NOMO-1 treated with DMSO at 0.1 percent for 48 hours (cell line): ENCODE measurements around the gene PIAS3.
A peak's percentile ranks its signal among the peaks of the same experiment; 100 is the strongest.

Source experiments
- DNase-seq: peaks from one replicate; lab custom pipeline; 2025; ENCODE audit not compliant: unreplicated experiment; lab: John Stamatoyannopoulos, UW

The PIAS3 gene

DNA sequence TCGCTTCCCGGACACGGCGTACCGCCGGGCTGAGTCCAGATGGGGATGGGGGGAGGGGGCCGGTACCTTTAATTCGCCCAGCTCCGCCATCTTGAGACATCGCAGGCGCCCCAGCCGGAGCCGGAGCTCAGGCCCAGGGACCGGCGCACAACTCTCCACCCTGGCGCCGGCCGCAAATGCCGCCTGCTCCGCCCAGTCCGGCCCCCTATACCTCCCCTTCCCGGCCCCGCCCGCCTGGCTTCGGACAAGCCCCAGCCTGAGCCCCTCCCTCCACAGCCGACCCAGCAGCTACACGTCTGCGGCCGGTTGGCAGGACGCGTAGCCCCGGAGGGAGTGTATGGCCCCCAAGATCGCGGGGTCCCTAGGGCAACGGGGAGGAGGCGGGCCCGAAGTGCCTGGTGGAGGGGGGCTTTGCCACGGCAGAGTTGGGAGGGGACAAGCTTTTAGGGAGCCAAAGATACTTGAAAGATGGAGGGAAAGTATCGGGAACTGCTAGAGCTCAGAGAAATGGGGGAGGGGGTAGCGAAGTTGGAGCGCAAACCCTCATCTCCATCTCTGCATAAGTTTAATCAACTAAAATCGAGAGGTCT is at the start of gene PIAS3:
TSS of gene PIAS3 (minus strand) at position 181 of the 590 bp plus-strand sequence. CDS start at position 90, 91 bp downstream.
- DNase-seq = peak; percentile 89

DNA sequence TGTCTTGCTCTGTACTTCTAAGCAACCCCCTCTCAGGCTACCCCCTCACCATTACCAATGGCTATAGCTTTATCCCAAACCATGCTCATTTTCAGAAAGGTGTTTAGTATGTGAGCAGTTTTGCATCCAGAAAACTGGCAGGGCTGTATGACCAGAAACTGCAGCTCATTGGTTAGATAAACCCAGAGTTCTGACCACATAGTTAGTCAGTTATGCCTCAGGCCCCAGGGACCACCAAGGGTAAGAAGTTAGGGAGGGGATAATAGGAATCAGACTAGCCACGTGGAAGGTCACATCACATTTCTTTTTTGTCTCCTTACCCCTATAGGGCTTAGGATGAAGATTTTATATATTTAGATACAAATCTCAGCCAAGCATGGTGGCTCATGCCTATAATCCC is 49.8 kb upstream of the PIAS3 start:
- no peak for DNase-seq

DNA sequence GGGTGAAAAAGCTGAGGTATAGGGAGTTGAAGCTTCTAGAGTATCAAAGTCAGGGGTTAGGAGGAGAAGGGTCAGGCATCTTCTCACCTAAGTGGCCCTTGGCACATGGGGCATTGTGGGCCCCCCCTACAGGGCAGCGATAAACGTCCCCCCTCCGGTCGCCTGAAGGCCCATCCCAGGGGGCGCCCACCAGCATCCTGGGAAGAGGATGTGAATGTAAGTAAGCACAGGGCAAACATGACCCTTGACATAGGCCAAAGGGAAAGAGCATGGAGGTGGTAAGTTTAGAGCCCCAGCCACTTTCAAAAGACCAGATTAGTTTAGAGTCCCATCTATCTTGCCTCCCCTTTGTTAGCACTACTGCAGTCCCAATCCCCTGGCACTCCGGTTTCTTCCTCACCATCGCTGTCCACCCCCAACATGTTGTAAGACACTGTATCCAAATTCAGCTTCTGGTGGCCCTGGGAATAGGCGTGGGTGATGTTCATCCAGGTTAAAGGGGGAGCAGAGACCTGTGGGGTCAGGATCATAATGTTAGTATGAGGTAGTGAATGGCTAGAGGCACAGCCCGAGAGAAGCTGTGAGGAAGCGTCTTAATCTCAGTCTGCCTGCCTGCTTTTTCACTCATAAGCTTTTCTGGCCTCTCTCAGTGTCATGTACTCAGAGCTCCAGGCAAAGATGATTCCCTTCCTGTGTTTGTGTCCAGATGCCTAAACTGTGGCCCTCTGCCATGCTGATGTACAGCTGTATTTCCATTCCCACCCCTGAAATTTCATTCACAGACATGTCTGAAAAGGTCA is 48.3 kb upstream of the PIAS3 start:
- DNase-seq = no peak

DNA sequence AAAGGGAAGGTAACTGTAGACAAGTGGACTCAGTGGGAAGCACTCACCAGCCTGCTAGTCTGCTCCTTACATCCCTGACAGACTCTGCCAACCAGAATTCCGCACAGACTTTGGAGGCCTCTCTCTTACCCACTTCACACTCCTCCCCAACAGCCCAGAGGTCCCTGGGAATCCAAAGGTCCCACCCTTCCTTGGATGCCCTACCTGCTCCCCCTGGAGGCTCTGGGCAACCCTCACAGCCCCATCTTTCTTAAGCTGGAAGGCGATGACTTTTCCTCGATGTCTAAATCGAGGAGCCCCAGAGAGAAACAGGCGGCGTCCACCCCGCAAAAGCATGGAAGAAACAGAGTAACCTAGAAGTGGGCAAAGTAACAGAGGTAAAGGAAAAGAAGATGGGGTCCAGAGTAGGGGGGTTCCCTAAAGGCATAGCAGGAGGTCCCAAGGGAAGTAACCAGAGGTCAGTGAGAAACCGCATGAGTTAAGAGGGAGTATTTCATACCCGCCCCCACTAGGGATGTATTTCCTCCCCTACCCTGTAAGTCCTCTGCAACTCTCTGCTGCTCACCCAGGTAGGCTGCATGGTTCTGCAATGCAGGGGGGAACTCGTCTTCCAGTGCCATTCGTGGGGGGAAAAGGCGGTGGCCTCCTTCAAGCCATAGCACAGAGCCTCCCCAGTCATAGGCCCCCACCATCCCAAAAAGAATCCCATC is 42.6 kb upstream of the PIAS3 start:
- DNase-seq = no peak

DNA sequence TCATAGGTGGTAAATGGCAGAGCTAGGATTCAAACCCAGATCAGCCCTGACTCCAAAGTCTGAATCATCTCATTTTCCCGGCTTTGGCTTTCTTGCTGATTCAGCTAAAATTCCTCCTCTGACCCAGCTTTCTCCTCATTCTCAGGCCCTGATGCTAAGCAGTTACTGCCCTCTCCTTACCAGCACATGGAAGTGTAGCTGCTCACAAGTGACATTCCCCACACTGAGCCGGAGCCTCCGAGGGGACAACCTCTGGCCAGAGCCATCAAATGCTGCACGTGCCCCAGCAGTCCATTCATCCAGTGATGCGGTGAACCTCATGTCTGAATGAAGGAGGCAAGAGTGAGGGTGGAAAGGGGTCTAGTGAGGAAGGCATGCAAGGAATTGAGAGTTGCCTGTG is 39.9 kb upstream of the PIAS3 start:
- DNase-seq = no peak

DNA sequence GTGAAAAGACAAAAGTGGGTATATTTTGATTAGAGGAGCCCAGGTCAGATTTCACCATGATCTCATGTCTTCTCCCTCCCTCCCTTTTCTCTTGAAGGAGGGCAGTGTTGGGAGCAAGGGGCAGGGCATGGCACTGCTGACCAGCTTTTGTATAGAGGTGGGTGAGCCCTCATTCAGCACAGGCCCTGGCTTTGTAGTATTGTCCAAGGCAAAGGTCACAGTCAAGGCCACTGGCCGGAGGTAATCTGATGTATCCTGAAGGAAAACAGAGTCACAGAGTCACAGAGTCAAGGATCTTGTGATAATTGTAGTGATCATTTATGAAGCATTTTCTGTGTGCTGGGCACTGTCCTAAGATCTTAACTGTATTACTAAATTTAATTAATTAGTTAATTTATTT is 39.1 kb upstream of the PIAS3 start:
- DNase-seq = no peak

DNA sequence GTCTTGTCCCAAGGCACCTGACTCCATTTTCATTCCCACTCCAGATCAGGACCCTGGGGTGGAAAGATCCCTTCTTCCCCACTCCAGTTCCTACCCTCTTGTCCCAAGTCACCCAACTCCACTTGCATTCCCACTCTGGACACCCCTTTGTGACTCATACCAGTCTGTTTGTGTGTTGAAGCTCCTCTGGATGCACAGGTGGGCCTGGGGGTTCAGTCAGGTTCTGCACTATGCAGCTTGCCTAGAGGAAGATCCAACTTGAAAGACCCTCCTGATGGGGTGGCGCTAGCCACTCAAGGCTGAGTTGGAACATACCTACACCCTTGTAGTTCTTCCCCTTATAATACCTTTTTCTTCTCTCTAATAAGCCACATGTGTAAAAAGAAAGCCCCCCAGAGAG is 36.6 kb upstream of the PIAS3 start:
- no peak for DNase-seq

DNA sequence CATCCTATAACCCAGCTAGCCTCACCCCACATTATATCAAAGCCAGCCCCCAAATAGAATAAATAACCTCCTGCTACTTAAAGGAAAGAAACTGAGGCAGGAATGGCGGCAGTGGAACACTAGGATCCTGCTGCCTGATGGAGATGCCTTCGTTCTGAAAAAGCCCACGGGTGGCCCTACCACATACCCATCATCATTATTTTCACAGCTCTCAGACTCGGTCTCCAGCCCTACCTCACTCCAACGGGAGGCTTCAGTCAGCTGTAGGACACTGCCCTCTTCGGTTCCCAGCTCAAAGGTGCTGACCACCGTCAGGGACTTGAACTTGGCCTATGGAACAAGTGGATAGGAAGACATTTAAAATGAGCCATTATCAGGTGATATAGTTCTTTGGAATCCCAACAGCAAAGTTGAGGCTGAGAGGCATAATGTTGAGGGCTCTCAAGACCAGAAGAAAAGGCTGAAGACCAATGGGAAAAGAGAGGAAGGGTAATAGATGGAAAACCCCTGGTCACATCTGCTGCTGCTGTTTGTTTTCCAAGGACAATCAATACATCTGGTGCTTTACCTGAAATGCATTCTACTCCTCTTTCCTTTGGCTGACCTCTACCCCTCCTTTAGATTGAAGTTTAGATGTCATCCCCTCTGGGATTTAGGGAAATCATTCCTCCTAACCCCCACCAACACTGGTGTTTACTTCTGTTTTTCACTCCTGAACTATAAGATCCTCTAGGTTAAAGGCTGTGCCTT is 34.6 kb upstream of the PIAS3 start:
- DNase-seq = no peak

DNA sequence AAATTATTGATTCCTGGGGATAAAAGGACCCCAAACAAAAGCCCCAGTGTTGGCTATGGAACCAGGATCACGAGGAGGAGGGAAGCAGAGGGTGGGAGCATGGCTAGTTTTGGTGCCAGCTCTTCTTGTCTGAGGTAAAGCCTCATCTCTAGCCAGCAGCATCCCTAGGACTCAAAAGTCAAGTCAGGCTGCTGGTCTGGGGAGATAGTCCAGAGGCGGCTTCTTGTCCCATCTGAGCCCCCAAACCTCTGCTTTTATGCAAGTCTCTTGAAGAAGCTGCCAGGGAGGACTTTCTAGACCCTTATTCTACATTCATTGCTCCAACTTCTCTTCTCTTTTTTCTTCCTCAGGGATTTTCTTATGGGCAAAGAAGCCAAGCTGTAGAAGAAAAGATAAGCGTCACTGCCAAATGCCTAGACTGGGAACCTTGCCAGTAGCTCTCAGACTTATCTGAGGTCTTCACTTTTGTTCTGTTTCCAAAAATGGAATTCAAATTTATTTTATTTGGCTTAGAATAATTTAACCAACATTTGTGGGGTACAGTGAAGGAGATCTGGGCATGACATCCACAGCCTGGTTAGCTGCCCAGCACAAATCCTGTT is 33.7 kb upstream of the PIAS3 start:
- DNase-seq = no peak

DNA sequence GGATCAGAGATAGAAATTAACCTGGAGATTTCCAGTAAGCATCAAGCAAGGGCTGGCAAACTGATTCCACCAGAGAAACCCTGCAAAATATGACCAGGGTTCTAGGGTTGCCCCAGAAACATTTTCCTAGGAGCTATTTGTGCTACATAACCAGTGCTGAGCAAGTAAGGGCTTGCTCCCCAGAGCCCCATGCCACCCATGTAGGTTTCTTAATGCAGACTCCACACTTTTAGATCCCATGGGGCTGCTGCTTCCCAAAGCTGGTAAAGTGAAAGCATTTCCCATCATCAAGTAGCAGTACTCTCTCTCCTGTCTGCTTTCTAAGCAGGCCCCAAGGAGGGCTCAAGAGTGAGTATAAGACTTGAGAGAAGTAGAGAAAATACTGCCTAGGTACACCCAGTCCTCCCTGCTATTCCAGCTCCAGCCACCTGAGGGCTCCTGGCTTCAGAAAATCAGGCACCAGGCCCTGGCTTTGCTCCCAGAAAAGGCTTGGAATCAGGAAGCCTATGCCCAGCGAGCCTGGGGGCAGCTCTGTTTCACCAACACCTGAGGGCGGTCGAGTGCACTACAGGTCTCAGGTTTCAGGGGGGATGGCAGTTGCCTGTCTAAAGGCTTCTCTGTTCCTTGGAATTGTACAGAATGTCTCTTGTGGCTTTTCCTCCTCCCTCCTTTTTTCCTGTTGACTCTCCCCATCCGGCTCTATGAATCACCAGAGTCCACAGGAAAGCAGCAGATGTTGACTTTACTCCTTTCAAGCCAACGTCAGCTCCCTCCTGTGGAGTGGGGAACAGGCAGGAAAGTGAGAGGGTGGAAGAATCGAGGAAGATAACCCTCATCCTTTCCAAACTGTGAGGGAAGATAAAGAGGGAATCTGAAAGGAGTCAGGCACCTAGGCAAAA is 33.0 kb upstream of the PIAS3 start:
- peak; percentile 30 for DNase-seq

DNA sequence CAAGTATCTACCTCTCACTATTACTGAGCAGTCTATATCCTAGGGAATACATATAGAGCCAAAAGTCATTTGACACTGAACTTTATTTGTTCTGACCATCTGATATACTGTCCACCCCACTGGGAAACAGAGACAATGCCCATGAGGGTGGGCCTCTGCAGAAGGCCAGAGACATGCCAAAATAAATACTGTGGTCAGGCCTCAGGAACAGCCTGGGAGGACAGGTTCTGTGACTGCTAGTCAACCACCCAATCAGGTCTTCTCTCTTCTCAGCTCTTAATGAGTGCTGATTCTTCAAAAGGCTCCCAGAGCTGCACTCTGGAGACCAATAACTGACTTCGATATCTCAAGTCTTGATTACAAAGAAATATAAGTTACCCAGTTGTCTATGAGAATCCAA is 32.3 kb upstream of the PIAS3 start:
- DNase-seq = no peak

DNA sequence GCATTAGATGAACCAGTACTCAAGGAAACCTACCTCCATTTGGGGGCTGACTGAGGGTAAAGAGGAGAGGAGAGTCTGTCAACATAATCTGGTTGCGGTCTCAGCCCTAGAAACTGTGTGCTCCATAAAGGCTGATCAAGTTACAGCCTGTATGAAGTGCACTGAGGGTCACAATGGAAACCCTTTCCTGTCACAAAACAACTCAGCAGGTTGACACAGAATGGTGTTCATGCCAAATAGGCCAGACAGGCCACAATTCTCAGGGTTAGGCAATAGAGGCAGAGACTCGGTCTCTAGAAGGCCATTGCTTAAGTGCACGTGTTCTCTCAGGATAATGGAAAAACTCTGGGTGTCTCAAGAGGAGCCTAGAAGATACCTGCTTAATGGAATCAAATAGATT is 30.8 kb upstream of the PIAS3 start:
- no peak for DNase-seq

DNA sequence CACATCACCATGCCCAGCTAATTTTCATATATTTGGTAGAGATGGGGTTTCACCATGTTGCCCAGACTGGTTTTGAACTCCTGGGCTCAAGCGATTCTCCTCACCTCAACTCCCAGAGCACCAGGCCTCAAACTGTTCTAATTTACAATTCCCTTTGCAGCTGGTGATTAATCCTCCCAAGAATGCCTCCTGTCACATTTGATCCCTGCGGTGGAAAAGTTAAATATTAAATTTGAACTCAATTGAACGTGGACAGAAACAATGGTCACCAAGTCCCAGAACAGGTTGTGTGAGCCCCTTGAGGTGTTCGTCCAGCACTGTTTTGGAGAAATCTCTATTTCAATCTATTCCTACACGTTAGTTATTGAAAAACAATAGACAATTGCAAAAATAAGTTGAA is 28.8 kb upstream of the PIAS3 start:
- DNase-seq = no peak

DNA sequence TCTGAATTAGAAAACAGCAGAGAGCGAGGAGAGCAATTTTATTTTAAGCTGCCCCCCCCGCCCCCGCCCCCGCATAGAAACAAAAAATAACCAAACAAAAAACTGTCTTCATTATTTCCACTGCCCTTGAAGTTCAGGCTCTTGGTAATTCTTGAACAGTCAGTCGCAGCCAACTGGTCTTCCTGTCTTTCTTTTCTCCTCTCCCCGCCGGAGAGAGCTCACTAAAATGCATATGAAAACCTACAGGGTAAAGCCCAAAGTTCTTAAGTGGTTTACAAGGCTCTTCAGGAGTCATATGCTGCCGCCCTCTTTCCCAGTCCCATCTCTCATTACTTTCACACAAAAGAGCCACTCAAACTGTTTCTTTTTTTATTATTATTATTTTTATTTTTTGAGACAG is 27.9 kb upstream of the PIAS3 start:
- DNase-seq = no peak

DNA sequence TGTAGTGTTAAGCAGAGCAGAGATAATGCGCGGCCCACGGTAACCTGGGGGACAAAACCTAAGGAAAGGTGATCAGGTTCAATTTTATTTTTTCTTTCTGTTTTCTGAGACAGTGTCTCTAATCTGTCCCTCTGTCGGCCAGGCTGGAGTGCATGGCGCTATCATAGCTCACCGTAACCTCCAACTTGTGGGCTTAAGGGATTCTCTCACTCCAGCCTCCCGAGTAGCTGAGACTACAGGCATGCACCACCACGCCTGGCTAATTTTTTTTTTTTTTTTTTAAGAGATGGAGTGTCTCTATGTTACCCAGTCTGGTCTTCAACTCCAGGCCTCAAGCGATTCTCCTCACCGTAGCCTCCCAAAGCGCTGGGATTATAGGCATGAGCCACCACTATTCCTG is 27.5 kb upstream of the PIAS3 start:
- no peak for DNase-seq

DNA sequence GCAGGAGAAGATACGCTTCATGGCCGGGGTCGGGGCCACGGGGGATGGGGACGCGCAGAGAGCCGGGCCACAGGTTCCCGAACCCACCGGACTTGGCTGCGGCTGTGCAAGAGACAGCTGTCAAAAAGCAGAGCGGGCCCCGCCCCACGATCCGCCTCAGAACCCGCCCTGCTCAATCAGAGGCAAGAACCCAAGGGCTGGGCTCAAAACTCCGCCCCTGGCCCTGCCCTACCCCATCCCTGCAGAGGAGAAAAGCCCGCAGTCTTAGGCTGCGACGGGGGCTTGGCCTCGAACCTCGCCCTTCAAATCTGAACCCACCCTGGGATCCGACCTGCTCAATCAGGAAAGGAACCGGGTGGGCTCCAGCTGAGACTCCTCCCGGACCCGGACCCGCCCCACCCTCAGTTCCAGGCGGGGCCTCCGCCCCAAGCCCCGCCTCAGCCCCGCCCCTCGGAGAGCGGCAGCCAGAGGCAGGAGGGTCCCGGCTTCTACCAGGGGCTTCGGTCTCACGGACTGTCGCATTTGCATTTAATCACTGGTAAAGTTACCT is 26.9 kb upstream of the PIAS3 start, which contains the start of gene ANKRD35:
TSS of gene ANKRD35 (minus strand) at position 129 of the 550 bp plus-strand sequence. CDS start at position 21, 108 bp downstream.
- peak; percentile 63 for DNase-seq

DNA sequence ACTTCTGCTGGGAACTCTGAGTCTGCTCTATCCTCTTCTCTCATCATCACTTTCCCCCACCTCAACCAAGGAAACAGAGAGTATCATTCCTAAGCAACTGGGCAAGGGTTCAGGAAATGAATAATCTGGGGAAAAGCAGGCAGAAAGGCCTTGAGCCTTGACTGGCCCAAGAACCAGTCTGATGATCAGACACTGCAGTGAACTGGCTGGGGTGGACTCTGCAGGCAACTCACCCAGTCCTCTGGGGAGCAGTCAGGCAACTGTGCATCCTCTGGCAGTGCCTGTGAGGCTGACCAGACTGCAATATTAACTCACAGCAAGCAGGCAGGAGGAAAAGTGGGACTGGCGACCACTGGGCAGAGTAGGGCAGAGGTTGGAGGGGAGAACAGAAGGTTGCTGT is 25.8 kb upstream of the PIAS3 start:
- DNase-seq = no peak

DNA sequence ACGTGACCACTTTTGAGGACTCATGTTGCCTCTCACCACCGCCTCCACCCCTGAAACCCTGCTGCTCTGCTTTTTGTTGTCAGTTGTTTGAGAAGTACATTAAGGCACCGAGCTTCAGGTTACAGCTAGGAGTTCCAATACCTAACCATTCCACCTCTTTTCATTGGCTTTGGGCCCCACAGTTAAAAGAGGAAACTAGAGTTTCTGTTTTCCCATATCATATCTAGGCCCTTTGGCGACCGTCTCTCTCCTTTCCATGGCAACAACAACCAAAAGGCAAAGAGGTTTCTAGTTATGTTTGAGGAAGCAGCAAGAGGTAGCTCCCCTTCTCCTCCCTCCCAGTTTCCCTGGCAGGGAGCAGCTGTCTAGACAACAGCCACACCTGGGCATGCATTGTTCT is 20.9 kb upstream of the PIAS3 start:
- no peak for DNase-seq

DNA sequence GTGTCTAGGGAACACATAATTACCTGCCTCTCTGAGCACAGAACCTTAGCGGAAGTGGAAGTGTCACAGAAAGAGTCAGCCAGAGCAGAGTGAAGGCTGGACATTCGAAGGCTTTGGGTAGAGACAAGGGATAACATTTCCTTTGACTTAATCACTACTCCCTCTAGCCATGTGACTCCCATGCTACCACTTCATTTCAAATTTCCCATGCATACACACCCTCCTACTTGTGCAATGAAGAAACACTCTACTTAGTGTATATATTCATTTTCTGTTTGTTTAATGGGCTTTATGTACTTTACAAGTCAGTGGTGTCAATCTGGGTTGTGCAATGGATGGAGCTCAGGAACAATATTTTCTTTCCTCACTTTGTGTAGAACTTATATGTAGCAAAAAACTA is 19.8 kb upstream of the PIAS3 start:
- DNase-seq = no peak
